Measurements from ENCODE around the gene WNK2.

GRCh38 chr9:93187047-93187446 is 3.1 kb downstream of the WNK2 start:
- TF ChIP-seq CTCF (IDR thresholded peaks at IDR 0.05; ENCODE audit: low read depth, low read length) (no peak), POLR2A (IDR thresholded peaks at IDR 0.05; ENCODE audit: extremely low read depth, insufficient read length) (no peak), MAX (IDR thresholded peaks at IDR 0.05; ENCODE audit: low read depth, low read length) (no peak)
